Stimulated activated naive CD8-positive, alpha-beta T cell treated with anti-CD3 and anti-CD28 coated beads, Interleukin-15, Interleukin-2, amounts not matched to agents 100 ng/mL and 50 ng/mL, for 24 hours (primary cell): ENCODE measurements around the gene MRPS18A.
"Not testable (repeated sequence)": the region's sequence is repeated elsewhere in the genome, so short reads cannot be mapped to it uniquely, and the experiment has no call there.

Experiments
- H3K27ac Mint-ChIP-seq: one replicate; pipeline ENCODE4 v1.8.0; 2021; ENCODE audit warnings: mild to moderate bottlenecking, mixed read lengths
- H3K27me3 Mint-ChIP-seq: one replicate; pipeline ENCODE4 v1.8.0; 2021; ENCODE audit warnings: mixed read lengths
- H3K36me3 Mint-ChIP-seq: one replicate; pipeline ENCODE4 v1.8.0; 2021; ENCODE audit warnings: low read depth, mixed read lengths
- H3K4me1 Mint-ChIP-seq: one replicate; pipeline ENCODE4 v1.8.0; 2021; ENCODE audit warnings: low read depth, mixed read lengths
- H3K4me3 Mint-ChIP-seq: one replicate; pipeline ENCODE4 v1.8.0; 2021; ENCODE audit warnings: mild to moderate bottlenecking, mixed read lengths
- H3K9me3 Mint-ChIP-seq: one replicate; pipeline ENCODE4 v1.8.0; 2021; ENCODE audit warnings: mixed read lengths

The MRPS18A gene

GRCh38 chr6:43708860-43709653 lies 21.5 kb upstream of the MRPS18A start:
- Mint-ChIP-seq H3K36me3 (no peaks in the 10 kb centered on the region), H3K4me1 (peaks cover 24% of the 10 kb centered on the region), H3K27ac (no peak overlapping the region), H3K4me3 (no peak overlapping the region), H3K9me3 (no peaks in the 10 kb centered on the region), H3K27me3 (peaks cover 29% of the 10 kb centered on the region)

DNA sequence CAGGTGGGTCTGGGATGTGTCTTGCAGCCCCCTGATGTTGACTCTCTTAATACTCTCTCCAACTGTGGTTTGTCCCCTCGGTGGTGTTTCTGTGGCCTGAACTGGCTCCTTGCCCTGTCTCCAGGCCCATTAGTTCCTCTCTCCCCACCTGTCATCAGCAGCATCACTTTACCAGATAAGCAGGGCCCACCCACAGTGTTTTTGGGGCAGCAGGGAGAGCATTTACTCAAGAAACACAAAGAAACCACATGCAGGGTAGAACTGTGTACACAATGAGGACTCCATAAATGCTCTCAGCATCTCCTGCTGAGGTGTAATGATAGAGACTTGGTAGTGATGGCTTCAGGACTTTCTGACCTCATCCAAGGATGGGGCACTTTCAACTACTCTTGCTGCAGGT lies 20.2 kb upstream of the MRPS18A start:
- Mint-ChIP-seq H3K27me3 (peaks cover 37% of the 10 kb centered on the region), H3K9me3 (no peaks in the 10 kb centered on the region), H3K36me3 (no peaks in the 10 kb centered on the region), H3K4me3 (no peak overlapping the region), H3K4me1 (peaks cover 27% of the 10 kb centered on the region), H3K27ac (no peak overlapping the region)

DNA sequence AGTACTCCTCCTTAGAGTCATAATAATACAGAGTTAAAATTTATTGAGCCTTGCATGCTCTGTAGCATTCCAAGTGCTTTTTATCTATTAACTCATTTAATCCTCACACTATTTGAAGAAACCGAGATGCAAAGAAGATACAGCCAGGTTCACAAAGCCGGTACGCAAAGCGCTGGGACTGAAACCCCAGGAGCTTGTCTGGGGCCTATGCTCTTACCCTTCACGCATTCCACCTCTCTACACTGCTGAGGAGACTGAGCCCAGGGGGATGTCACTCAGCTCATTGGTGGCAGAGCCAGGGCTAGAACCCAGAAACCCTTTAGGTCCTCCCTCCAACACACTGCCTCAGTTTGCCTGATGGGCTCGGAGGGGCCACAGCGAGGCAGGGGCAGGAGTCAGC lies 19.7 kb upstream of the MRPS18A start:
- peaks cover 37% of the 10 kb centered on the region for H3K27me3 Mint-ChIP-seq
- peaks cover 30% of the 10 kb centered on the region for H3K4me1 Mint-ChIP-seq
- no peak overlapping the region for H3K27ac Mint-ChIP-seq
- H3K36me3 Mint-ChIP-seq, result no peaks in the 10 kb centered on the region
- H3K9me3 Mint-ChIP-seq, result no peaks in the 10 kb centered on the region
- no peak overlapping the region for H3K4me3 Mint-ChIP-seq

- Mint-ChIP-seq H3K27me3 (peaks cover 38% of the 10 kb centered on the region), H3K27ac (no peak overlapping the region), H3K36me3 (no peaks in the 10 kb centered on the region), H3K4me3 (no peak overlapping the region), H3K9me3 (no peaks in the 10 kb centered on the region), H3K4me1 (peaks cover 30% of the 10 kb centered on the region)
Measured at GRCh38 chr6:43706788-43707187, 19.2 kb upstream of the MRPS18A start.

GRCh38 chr6:43705996-43706395 lies 18.4 kb upstream of the MRPS18A start:
- H3K4me1 Mint-ChIP-seq, result peaks cover 30% of the 10 kb centered on the region
- peaks cover 35% of the 10 kb centered on the region for H3K27me3 Mint-ChIP-seq
- H3K4me3 Mint-ChIP-seq, result no peak overlapping the region
- H3K36me3 Mint-ChIP-seq, result no peaks in the 10 kb centered on the region
- no peaks in the 10 kb centered on the region for H3K9me3 Mint-ChIP-seq
- no peak overlapping the region for H3K27ac Mint-ChIP-seq

DNA sequence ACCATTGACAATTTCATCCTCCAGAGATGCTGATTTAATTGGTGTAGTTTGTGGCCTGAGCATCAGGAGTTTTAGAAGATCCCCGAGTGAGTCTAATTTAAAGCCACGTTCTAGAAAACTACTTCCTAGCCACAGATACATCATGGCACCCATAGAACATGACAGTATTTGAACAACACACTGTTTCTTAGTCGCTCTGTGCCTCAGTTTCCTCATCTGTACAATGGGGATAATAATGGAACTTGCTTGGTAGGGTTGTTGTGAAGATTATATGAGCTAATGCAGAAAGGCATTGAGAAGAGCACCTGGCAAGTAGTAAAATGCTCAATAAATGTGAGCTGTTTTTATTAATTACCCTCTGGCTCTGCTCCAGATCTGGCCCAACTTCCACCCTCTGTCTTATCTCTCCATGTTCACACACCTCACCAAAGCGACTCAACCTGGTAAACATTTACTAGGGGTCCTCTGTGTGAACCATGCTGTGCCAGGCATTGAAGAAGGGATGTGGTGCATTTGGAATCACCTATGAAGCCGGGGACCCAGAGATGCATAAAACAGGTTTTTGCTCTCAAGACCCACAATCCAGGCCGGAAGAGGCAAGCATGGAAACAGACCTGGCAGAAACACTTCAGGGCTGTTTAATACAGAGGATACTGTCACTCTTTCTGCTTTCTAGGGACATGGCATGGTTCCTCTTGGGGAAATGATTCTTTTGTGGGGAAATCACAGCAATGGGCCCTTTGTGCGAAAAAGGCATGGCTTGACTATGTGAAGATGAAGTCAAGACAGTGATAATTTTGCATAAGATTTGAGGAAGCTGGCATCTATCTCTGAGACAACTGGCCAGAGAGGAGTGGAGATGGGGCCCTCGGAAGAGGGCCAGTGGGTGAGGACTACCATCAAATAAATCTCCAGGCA lies 16.2 kb upstream of the MRPS18A start:
- Mint-ChIP-seq H3K9me3 (no peaks in the 10 kb centered on the region), H3K27me3 (peaks cover 33% of the 10 kb centered on the region), H3K36me3 (no peaks in the 10 kb centered on the region), H3K4me1 (peaks cover 19% of the 10 kb centered on the region), H3K4me3 (no peak overlapping the region), H3K27ac (no peak overlapping the region)

DNA sequence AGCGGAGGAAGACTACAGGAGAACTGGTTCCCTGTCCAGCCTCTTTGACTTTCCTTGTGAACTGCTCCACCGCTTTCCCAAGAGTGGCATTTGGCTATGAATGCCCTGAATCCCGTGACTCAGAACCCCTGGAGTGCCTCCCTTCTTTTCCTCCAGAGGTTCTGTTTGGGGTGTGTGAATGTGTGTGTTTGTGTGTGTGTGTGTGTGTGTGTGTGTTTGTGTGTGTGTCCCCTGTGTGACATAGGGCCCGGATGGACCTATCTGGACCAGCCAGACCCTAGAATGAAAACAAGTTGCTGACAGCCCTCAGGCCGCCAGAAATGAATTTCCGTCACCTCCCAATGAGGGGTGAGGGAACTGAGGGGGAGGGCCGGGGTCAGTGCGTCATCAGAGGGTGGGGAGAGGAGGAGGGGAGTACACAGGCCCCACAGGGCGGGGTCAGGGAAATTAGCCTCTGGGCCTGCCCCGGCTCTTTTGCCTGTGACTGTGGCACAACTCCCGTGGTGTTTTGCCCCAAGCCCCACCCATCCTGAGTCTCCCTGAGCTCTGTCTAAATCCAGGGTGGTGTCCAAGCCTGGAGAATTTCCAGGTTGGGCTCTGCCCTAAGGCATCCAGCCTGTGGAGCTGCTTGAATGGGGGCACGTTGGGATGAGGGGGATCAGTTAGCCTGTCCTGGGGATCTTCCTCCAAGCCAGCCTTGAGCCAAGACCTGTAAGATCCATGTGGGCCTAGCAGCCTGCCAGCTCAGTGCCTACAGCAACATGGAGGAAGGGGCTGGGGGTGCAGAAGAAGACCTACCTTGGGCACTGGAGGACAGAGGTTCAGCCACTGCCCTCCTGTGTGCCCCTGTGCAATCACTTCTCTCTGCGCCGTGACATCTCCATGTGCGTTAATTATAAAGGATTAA lies 15.2 kb upstream of the MRPS18A start:
- peaks cover 19% of the 10 kb centered on the region for H3K4me1 Mint-ChIP-seq
- H3K36me3 Mint-ChIP-seq, result no peaks in the 10 kb centered on the region
- no peak overlapping the region for H3K27ac Mint-ChIP-seq

DNA sequence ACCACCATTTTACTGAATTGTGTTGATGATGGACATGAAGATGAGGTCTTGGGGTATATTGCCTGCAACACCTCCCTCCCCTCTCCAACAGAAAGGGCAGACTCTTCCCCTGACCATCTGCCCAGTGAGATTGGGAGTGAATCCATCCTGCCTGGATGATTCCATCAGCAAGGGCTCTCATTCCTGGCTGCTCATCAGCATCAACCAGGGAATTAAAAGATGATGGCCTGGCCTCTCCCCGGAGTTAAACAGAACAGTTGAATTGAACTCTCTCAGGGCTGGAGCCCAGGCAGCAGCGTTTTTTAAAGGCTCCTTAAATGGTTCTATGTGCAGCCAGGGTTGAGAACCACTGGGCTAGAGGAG lies 14.6 kb upstream of the MRPS18A start:
- no peaks in the 10 kb centered on the region for H3K36me3 Mint-ChIP-seq
- H3K4me1 Mint-ChIP-seq, result peaks cover 19% of the 10 kb centered on the region
- H3K27me3 Mint-ChIP-seq, result peaks cover 37% of the 10 kb centered on the region
- no peak overlapping the region for H3K4me3 Mint-ChIP-seq
- H3K27ac Mint-ChIP-seq, result no peak overlapping the region
- H3K9me3 Mint-ChIP-seq, result no peaks in the 10 kb centered on the region

More for the DNA sequence above, 15.2 kb upstream of the MRPS18A start:
- Mint-ChIP-seq H3K27me3 (peaks cover 37% of the 10 kb centered on the region), H3K4me3 (no peak overlapping the region), H3K9me3 (no peaks in the 10 kb centered on the region)

- H3K4me1 Mint-ChIP-seq, H3K4me3 Mint-ChIP-seq, H3K36me3 Mint-ChIP-seq, H3K9me3 Mint-ChIP-seq, H3K27ac Mint-ChIP-seq: not testable (repeated sequence)
- H3K27me3 Mint-ChIP-seq, result peaks cover 28% of the 10 kb centered on the region
Measured at GRCh38 chr6:43700939-43701560, 13.5 kb upstream of the MRPS18A start.

- peaks cover 6% of the 10 kb centered on the region for H3K4me1 Mint-ChIP-seq
- no peak overlapping the region for H3K27ac Mint-ChIP-seq
- no peak overlapping the region for H3K4me3 Mint-ChIP-seq
- no peaks in the 10 kb centered on the region for H3K9me3 Mint-ChIP-seq
- H3K36me3 Mint-ChIP-seq, result no peaks in the 10 kb centered on the region
- H3K27me3 Mint-ChIP-seq, result peaks cover 25% of the 10 kb centered on the region
Measured at GRCh38 chr6:43699564-43700186, 12.1 kb upstream of the MRPS18A start.

DNA sequence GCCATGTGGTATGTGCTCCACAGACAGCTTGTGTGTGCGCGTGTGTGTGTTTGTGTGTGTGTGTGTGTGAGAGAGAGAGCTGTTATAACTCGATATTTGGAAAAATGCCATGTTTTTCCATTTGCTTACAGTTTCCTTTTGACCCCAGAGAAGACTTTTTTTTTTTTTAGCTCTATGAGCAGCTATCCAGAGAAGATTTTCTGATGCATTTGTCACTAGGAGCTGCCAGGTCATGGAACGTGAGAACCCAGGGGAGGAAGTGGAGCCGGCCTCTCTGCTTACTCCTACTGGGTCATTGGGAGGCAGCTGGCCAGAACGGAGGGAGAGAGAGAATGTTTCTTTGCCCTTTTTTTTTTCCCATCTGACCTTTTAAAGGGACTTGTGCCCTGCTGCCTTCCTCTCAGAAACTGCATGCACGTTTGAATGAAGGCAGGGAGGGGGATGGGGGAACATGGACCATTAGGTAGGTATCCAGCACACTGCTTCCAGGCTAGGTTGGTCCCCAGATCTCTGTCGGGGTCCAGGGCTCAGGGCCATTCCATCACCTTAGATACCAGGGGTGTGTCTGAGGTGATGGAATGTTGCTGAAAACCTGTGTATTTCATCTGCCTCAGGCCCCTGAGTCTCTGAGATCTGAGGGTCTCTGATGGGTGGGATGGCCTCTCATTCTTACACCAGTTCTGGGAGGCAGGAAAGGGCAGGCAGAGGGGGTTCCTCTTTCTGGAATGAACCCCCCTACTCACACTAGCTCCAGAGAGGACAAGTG lies 11.2 kb upstream of the MRPS18A start:
- Mint-ChIP-seq H3K9me3 (no peaks in the 10 kb centered on the region), H3K27me3 (peaks cover 24% of the 10 kb centered on the region), H3K4me1 (peaks cover 6% of the 10 kb centered on the region), H3K27ac (no peak overlapping the region), H3K36me3 (no peaks in the 10 kb centered on the region), H3K4me3 (no peak overlapping the region)

DNA sequence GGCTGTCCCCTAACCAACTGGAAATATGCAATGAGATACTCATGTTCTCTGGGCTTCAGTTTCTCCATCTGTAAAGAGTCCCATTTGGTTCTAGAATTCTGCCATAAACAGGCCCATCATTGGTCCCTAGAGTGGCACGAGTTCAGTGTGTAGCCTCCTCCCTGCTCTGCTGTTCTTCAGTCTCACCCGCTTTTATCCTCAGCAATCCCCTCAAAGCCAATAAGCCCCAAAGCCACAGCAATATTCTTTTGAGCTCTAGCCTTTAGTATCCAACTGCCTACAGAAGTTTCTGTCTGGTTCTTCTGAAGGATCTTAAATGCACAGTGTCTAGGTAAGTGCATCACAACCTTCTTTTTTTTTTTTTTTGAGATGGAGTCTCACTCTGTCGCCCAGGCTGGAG lies 9.8 kb upstream of the MRPS18A start:
- H3K9me3 Mint-ChIP-seq, result no peaks in the 10 kb centered on the region
- H3K27me3 Mint-ChIP-seq, result peaks cover 16% of the 10 kb centered on the region
- H3K4me3 Mint-ChIP-seq, result no peak overlapping the region
- no peak overlapping the region for H3K27ac Mint-ChIP-seq
- no peaks in the 10 kb centered on the region for H3K36me3 Mint-ChIP-seq
- peaks cover 1% of the 10 kb centered on the region for H3K4me1 Mint-ChIP-seq

DNA sequence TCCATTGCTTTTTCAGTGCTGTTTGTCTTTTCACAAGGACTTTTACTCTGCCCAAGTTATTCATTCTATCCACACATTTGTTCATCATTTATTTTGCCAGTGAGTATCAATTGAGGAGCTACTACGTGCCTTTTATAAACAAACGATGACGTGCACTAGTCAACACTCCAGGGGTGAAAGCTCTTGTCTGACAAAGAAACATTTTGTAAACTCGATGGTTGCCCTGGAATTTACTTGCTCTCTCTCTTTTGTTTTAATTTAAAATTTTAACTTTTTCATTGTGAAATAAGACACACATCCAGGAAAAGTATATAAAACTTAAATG lies 8.3 kb upstream of the MRPS18A start:
- Mint-ChIP-seq H3K4me3 (no peak overlapping the region), H3K27ac (no peak overlapping the region), H3K4me1 (no peaks in the 10 kb centered on the region), H3K36me3 (no peaks in the 10 kb centered on the region), H3K9me3 (no peaks in the 10 kb centered on the region), H3K27me3 (peaks cover 8% of the 10 kb centered on the region)
